Measurements from ENCODE around the gene DRC7. TPM values are rescaled to one million over a fixed set of nuclear protein-coding genes. Genes with fewer than 3 reads are reported as not detected.
"Not testable (repeated sequence)": the region's sequence is repeated elsewhere in the genome, so short reads cannot be mapped to it uniquely, and the experiment has no call there.

DRC7 gene
- total and polyA plus RNA-seq, 10 donors: 0.03 to 2.1 (median 0.15) TPM; not detected in 4

DNA sequence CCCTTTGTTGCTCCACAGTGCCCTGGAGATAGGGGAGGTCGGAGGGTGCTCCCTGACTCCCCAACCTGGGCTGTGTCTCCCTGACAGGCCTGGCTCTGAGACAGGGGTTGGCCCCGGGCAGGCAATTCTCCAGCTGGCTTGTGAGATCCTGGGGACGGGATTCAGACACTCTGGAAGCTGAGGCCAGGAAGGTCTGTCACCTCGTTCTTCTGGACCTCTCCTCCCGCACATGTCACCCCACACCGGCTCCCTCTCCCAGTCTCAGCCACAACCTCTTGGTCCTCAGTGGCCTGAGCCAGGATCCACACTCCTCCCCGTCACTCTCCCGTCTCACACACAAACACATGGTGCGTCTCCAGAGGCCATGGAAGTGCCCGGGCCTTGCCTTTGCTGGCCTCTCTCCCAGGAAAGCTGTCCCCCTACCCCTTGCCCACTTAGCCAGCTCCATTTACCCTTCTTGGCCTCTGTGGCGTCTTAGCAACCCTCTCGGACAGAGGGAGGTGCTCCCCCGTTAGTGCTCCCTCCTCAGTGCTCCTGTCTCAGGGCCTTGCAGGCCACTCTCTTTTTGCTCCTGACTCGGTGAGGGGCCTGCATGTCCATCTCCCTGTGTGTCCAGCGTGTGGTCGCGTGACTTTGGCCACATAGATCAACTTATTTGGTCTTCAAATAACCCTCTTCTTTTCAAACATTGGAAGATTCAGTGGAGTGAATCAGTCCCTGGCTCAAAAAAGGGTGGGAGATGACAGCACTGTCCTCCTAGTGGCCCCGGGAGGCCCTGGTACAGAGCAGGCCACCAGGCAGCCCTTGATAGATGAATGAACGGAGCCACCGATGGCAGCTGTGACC lies 25.8 kb upstream of the DRC7 start:
- TF ChIP-seq POLR2AphosphoS5 (IDR thresholded peaks at IDR 0.05): no peak
- no peak for TF ChIP-seq POLR2A (IDR thresholded peaks at IDR 0.05)
- TF ChIP-seq, protein P1, sequence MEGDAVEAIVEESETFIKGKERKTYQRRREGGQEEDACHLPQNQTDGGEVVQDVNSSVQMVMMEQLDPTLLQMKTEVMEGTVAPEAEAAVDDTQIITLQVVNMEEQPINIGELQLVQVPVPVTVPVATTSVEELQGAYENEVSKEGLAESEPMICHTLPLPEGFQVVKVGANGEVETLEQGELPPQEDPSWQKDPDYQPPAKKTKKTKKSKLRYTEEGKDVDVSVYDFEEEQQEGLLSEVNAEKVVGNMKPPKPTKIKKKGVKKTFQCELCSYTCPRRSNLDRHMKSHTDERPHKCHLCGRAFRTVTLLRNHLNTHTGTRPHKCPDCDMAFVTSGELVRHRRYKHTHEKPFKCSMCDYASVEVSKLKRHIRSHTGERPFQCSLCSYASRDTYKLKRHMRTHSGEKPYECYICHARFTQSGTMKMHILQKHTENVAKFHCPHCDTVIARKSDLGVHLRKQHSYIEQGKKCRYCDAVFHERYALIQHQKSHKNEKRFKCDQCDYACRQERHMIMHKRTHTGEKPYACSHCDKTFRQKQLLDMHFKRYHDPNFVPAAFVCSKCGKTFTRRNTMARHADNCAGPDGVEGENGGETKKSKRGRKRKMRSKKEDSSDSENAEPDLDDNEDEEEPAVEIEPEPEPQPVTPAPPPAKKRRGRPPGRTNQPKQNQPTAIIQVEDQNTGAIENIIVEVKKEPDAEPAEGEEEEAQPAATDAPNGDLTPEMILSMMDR (IDR thresholded peaks at IDR 0.05 in 8 of 11, conservative IDR thresholded peaks at IDR 0.05 in 3 of 11): no peak

DNA sequence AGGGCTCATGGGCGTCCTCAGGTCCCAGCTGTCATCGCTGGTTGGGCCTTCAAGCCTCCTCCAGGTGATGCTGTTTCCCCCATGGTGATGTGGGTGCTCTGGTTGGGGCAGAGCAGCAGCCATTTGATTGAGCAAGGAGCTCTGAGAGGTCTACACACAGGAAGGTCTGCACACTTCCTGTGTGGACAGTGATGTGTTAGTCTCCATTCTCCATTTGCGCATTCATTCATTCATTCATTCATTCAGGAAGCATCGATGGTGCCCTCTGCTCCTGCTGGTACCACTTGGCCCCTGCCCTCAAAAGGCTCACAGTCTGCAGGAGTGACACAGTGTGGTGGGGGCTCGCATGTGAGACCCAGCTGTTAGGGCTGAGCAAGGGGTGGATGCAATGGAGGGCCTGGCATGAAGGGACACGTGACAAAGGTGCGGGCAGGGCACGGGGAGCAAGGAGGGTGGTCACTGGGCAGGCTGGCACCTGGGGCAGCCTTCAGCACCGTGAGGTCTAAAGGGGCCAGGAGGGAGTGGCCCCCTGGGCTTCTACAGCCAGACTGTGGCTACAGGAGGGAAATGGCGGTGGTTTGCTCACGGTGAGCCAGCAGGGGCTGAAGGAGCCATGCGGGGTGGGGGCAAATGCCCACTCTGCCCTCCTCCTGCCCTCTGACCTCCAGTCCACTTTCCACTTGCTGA lies 25.0 kb upstream of the DRC7 start:
- Histone ChIP-seq H3K27ac (peak overlapping the region in 7 of 8 donors; percentile 72 to 95 (median 88)), H3K4me3 (peak overlapping the region in 5 of 8 donors; percentile 11 to 61 (median 32)), H3K36me3 (peaks cover 0 to 19% (median 0%) of the 10 kb centered on the region in 6 donors), H3K4me1 (peaks cover 0 to 47% (median 4%) of the 10 kb centered on the region in 6 donors), H3K9me3 (no peaks in the 10 kb centered on the region), H3K27me3 (replicated peaks in 1 of 7) (peaks cover 0 to 17% (median 0%) of the 10 kb centered on the region in 7 donors)
- intact Hi-C loops (cut with DNase I; ENCODE audit: low total_unique reads): no loop called here
- peak; percentile 78 for DNase-seq
- no peak for TF ChIP-seq POLR2A (IDR thresholded peaks at IDR 0.05)
- TF ChIP-seq, protein P1 (IDR thresholded peaks at IDR 0.05 in 8 of 11, conservative IDR thresholded peaks at IDR 0.05 in 3 of 11): no peak
- peak in 2 of 3 donors; percentile 58 to 61 for TF ChIP-seq POLR2AphosphoS5 (IDR thresholded peaks at IDR 0.05)
- WGBS, 5 donors: 64 to 80% (median 71%) methylated on average over 10 to 12 of the region's 12 CpGs

More for the DNA sequence above, 25.8 kb upstream of the DRC7 start:
- intact Hi-C loops (cut with DNase I; ENCODE audit: low total_unique reads): no loop called here
- peak; percentile 76 for DNase-seq
- 77 to 92% (median 87%) methylated on average over 18 to 20 of the region's 20 CpGs for WGBS, 5 donors
- Histone ChIP-seq H3K27ac (peak overlapping the region in 7 of 8 donors; percentile 72 to 95 (median 88)), H3K36me3 (peaks cover 0 to 12% (median 0%) of the 10 kb centered on the region in 6 donors), H3K9me3 (no peaks in the 10 kb centered on the region), H3K27me3 (replicated peaks in 1 of 7) (peaks cover 0 to 17% (median 0%) of the 10 kb centered on the region in 7 donors), H3K4me3 (peak overlapping the region in 5 of 8 donors; percentile 13 to 61 (median 32)), H3K4me1 (peaks cover 0 to 50% (median 4%) of the 10 kb centered on the region in 6 donors)

DNA sequence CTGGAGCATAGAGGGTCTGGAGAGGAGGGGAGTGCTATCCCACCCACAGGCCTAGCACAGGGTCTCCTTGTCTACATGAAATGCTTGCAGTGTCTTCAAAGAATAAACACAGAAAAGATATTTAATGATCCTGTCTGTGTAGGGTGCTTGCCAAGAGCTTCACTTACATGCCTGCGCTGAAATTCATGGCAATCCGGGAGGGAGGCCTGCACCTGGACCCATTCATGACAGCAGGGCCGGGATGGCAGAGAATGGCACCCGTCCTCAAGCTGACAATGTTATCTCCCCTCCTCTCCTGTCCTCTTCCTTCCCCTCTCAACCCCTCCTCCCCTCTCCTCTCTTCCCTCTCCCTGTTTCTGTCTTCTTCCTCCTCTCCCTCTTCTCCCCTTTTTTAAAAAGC lies 24.4 kb upstream of the DRC7 start:
- WGBS, 5 donors: 22 to 52% (median 47%) methylated on average over 4 of the region's 4 CpGs
- peak overlapping the region in 6 of 8 donors; percentile 22 to 95 (median 88) for H3K27ac ChIP-seq
- TF ChIP-seq, protein P1 (IDR thresholded peaks at IDR 0.05 in 8 of 11, conservative IDR thresholded peaks at IDR 0.05 in 3 of 11): no peak
- TF ChIP-seq POLR2A (IDR thresholded peaks at IDR 0.05) (no peak), POLR2AphosphoS5 (IDR thresholded peaks at IDR 0.05) (no peak)

DNA sequence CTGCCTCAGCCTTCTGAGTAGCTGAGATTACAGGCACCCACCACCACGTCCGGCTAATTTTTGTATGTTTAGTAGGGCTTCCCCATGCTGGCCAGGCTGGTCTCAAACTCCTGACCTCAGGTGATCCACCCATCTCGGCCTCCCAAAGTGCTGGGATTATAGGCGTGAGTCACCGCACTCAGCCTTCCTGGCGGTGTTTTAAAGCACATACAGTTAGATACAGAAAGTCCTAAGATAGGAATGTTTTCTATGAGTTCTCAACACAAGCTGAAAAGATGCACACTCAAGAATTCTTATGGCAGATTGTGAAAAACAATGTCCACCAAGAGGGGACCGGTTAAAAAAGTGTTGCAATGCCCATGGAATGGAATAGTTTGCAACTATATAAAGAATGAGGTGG lies 23.2 kb upstream of the DRC7 start:
- Histone ChIP-seq H3K36me3 (peaks cover 0 to 23% (median 0%) of the 10 kb centered on the region in 6 donors), H3K4me1 (peaks cover 0 to 46% (median 4%) of the 10 kb centered on the region in 6 donors), H3K27ac (peak overlapping the region in 1 of 8 donors; percentile 95), H3K27me3 (replicated peaks in 1 of 7) (peaks cover 0 to 17% (median 0%) of the 10 kb centered on the region in 7 donors)
- intact Hi-C loops (cut with DNase I; ENCODE audit: low total_unique reads); H3K4me3 ChIP-seq; H3K9me3 ChIP-seq; DNase-seq: not testable (repeated sequence)
- WGBS, 5 donors: 81 to 90% (median 83%) methylated on average over 7 of the region's 7 CpGs

More for the DNA sequence above, 24.4 kb upstream of the DRC7 start:
- no peak for DNase-seq
- Histone ChIP-seq H3K27me3 (replicated peaks in 1 of 7) (peaks cover 0 to 17% (median 0%) of the 10 kb centered on the region in 7 donors), H3K4me3 (peak overlapping the region in 4 of 8 donors; percentile 11 to 61 (median 32)), H3K9me3 (no peaks in the 10 kb centered on the region), H3K36me3 (peaks cover 0 to 20% (median 0%) of the 10 kb centered on the region in 6 donors), H3K4me1 (peaks cover 0 to 45% (median 4%) of the 10 kb centered on the region in 6 donors)
- intact Hi-C loops (cut with DNase I; ENCODE audit: low total_unique reads): no loop called here

Data from spleen (tissue), 11 donors.